ENCODE results near the gene RAB6A.
"Not testable (repeated sequence)": the region's sequence is repeated elsewhere in the genome, so short reads cannot be mapped to it uniquely, and the experiment has no call there.

Gene RAB6A

GRCh38 chr11:73784080-73784634 is 23.3 kb upstream of the RAB6A start:
- TF ChIP-seq, protein P1, sequence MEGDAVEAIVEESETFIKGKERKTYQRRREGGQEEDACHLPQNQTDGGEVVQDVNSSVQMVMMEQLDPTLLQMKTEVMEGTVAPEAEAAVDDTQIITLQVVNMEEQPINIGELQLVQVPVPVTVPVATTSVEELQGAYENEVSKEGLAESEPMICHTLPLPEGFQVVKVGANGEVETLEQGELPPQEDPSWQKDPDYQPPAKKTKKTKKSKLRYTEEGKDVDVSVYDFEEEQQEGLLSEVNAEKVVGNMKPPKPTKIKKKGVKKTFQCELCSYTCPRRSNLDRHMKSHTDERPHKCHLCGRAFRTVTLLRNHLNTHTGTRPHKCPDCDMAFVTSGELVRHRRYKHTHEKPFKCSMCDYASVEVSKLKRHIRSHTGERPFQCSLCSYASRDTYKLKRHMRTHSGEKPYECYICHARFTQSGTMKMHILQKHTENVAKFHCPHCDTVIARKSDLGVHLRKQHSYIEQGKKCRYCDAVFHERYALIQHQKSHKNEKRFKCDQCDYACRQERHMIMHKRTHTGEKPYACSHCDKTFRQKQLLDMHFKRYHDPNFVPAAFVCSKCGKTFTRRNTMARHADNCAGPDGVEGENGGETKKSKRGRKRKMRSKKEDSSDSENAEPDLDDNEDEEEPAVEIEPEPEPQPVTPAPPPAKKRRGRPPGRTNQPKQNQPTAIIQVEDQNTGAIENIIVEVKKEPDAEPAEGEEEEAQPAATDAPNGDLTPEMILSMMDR (IDR thresholded peaks at IDR 0.05; ENCODE audit: low read depth, low read length), result no peak
- H3K4me3 ChIP-seq (ENCODE audit: low read depth, low read length), result no peak overlapping the region

DNA sequence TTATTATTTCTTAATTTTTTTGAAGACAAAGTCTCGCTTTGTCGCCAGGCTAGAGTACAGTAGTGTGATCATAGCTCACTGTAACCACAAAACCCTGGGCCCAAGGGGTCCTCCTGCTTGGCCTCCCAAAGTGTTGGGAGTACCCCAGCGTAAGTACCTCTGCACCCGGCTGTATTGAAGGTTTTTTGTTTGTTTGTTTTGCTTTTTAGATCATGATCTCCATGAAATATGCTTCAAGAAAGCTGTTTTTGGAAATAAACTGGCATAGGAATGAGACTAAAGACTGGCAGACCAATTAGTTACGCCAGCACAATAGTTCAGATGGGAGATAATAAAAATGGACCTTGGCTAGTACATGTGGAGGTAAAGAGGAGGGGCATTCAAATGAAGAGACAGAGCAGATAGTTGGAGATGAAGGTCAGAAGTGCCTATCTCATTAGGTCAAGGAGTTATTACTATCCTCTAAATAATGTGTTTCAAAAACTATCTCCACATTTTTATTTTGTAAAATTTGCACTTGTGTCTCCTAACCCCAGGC is 22.7 kb upstream of the RAB6A start:
- H3K4me3 ChIP-seq (ENCODE audit: low read depth, low read length), result no peak overlapping the region
- TF ChIP-seq, protein P1 (IDR thresholded peaks at IDR 0.05; ENCODE audit: low read depth, low read length), result no peak

GRCh38 chr11:73781303-73781702 is 20.4 kb upstream of the RAB6A start:
- H3K4me3 ChIP-seq (ENCODE audit: low read depth, low read length), result no peak overlapping the region
- TF ChIP-seq, protein P1 (IDR thresholded peaks at IDR 0.05; ENCODE audit: low read depth, low read length), result no peak

- TF ChIP-seq, protein P1 (IDR thresholded peaks at IDR 0.05; ENCODE audit: low read depth, low read length), result no peak
- H3K4me3 ChIP-seq (ENCODE audit: low read depth, low read length), result peak overlapping the region; percentile 60
Observed at GRCh38 chr11:73779084-73779902, 18.4 kb upstream of the RAB6A start.

DNA sequence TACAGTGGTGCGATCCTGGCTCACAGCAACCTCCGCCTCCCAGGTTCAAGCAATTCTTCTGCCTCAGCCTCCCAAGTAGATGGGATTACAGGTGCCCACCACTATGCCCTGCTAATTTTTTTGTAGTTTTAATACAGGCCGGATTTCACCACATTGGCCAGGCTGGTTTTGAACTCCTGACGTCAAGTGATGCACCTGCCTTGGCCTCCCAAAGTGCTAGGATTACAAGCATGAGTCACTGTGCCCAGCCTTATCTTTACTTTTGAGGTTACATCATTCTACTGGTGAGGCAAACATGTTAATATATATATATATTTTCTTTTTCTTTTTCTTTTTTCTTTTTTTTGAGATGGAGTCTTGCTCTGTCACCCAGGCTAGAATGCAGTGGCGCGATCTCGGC is 9.9 kb upstream of the RAB6A start:
- not testable (repeated sequence) for H3K4me3 ChIP-seq (ENCODE audit: low read depth, low read length)

DNA sequence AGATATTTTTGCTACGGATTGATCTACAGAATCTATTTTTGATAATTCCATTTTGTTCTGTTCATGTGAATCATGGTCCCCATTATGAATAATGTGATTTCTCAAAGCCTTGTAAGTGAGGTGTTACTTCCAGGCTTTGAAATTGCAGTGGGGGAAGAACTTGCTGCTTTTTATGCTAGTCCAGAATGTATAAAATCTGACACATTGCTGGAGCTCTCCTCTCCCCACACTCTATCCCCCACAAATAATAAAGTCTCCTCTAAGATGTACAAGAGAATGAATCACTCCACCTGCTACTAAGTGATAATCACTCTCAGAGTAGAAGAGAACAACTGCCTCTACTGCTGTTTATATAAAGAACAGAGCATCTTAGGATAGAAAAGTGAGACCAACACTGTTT is 5.9 kb upstream of the RAB6A start:
- TF ChIP-seq, protein P1 (IDR thresholded peaks at IDR 0.05; ENCODE audit: low read depth, low read length), result no peak
- H3K4me3 ChIP-seq (ENCODE audit: low read depth, low read length), result no peak overlapping the region

- TF ChIP-seq, protein P1 (IDR thresholded peaks at IDR 0.05; ENCODE audit: low read depth, low read length), result no peak
- H3K4me3 ChIP-seq (ENCODE audit: low read depth, low read length), result no peak overlapping the region
Observed at GRCh38 chr11:73762732-73763131, 1.9 kb upstream of the RAB6A start.
